NCI-H2196 (cell line): ENCODE data around the gene CPA5.
A peak's percentile ranks its signal among the peaks of the same experiment; 100 is the strongest.
"Not testable (repeated sequence)": the region's sequence is repeated elsewhere in the genome, so short reads cannot be mapped to it uniquely, and the experiment has no call there.

Experiments
- DNase-seq: peaks from one replicate; lab custom pipeline; 2025; ENCODE audit not compliant: unreplicated experiment; lab: John Stamatoyannopoulos, UW

Gene CPA5, protein sequence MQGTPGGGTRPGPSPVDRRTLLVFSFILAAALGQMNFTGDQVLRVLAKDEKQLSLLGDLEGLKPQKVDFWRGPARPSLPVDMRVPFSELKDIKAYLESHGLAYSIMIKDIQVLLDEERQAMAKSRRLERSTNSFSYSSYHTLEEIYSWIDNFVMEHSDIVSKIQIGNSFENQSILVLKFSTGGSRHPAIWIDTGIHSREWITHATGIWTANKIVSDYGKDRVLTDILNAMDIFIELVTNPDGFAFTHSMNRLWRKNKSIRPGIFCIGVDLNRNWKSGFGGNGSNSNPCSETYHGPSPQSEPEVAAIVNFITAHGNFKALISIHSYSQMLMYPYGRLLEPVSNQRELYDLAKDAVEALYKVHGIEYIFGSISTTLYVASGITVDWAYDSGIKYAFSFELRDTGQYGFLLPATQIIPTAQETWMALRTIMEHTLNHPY

DNA sequence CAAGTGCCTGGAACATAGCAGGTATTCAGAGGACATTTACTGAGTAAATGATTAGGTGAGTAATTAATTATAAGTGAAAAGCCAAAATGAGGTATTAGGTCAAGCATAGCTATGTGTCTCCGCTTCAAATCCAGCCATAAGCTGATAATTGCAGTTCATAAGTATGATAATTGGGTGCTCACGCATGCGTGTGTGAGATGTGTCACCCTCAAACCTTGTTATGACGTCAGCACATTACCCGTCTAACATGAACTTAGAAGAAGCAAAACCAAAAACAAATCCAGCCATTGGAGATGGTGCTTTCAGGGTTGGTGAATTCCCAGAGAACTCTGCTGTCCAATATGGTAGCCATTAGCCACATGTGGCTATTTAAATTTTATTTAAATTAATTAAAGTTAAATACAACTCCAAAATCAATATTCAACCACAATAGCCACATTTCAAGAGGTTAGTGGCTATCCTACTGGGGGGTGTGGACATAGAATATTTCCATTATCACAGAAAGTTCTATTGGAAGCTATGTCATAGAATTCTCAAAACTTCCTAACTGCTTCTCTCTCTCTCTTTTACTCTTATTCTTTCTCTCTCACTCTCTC is at the start of gene CPA5:
CPA5 (plus strand) TSS at position 546 of the 596 bp plus-strand sequence. CDS start 1,670 bp downstream, outside the sequence.
- DNase-seq = no peak

DNA sequence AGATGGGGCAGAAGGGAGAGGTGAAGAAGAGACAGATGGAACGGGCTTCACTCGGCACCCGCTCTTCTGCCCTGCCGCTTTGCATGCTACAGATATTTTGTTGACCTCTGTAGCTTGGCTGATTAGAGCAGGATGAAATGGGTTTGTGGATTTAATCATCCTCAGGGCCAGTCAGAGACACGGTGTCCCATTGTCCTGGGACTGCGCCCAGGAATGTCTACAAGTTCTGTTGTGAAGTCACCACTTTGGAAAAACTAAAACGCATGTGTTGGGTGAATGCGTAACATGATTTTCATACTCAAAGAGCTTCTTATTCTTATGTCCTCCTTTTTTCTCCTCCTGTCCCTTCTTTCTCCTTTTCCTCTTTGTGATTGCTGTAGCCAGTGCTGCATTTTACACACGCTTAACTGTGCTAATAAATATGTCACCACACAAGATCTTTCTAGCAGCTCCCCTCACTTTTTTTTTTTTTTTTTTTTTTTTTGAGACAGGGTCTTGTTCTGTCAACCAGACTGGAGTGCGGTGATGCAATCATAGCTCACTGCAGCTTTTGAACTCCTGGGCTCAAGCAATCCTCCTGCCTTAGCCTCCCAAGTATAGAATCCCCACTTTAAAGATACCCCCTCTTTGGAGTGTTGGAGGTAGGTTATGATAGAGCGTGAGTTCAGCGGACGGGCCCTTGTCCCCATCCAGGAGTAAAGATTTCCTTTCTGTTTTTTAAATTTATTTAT is 48.2 kb upstream of the CPA5 start:
- no peak for DNase-seq

DNA sequence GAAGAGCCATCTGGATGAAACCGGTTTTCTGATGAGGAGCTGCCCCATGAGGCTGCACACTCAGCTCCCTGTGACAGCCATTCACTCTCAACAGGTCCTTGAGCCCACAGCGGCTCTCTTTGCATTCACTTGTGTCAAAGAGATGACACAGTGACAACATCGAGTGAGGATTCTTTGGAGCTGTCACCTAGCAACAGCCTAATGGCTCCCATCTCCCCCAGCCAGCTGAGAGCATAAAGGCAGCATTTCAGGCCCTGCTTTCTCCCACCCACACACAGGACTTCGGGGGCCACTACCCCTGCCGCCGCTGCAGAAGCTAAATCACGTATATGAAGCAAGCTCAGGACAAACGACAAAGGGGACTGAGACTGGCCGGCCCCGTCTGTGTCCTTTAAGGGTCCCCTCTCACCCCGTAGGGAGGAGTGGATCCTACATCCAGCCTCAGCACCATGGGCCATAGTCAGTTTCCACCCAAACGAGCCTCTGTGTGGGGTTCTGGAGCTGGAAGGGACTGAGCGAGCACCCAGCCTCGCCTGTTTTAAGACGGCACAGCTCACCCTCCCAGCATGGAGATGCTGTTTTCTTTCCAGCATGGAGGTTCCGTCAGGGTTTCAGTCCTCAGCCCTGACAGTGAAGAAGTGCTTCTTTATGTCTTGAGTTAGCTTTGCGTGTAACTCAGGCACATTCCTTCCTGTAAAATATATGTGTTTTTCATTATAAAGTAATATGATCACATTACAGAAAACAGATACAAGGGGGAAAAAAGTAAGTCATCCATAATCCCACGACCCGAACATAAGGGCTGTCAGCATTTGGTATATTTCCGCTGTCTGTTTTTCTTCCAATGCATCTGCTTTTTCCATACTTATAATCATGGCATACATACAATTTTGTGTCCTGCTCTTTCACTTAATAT is 46.7 kb upstream of the CPA5 start:
- no peak for DNase-seq

DNA sequence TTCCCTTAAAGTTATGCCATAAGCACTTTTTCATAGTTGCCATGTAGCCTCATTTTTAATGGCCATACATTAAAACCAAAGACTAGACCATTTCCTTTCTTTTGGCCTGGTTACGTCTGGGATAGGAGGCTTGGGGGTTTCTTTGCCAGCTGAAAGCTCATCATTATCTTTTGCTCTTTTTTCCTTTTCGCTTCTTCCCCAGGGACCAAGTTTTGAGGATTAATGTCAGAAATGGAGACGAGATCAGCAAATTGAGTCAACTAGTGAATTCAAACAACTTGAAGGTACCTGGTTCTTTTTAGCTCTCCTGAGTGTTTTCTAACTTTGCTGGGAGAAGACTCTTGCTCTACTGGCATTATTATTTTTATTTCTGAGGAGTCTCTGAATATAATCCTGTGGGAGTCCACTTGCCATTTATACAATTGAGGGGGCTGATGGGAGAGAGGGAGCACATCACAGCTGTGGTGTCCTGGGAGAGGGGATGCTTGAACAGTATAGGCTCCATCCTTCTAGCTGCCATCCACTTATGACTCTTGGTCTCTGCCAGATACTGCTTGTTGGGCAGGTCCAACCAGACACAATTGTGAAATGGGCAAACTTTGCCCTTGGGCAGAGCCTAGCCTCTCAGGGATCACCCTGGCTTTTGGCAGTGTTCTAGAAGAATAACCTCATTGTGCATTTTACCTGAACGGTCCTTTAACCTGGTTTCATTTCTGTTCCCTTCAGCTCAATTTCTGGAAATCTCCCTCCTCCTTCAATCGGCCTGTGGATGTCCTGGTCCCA is 45.9 kb upstream of the CPA5 start:
- no peak for DNase-seq

DNA sequence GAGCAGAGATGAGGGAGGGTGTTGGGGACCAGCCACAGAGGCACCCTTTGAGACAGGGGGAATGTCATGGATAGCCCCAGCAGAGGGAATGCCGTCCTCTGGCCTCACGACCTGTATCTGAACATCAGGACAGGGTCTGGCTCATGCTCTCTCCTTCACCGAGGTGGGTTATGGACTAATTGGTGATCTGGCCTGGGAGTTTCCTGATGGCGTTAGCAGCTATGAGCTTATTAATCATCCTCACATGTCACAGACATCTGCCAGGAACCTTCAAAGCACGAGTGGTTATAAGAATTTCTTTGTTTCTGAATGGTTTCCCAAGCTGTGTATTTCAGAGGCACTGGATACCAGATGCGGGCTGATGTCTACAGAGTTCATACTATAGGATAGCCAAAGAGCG is 44.8 kb upstream of the CPA5 start:
- DNase-seq = no peak

DNA sequence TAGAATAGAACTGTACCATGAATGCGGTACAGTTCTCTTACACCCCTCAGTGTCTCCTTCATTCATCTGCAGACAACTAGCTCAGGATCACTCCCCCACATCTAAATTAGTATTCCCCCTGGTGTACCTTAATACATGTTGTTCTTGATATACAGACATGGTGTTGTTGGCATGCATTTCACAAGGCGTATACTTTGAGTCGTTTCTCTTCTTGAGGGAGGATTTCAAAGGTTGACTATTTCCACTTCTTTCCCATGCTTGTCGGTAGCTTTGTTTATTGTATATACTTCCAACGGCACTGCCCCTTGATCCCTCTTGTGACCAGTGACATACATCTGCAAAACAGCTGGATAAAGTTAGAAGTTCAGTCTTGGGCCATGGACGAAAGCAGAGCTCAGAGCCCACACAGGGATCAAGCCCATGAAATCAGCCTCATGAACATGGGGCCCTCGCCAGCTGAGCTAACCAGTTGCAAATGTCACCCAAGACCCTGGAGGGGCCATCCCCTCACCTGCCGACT is 43.1 kb upstream of the CPA5 start:
- no peak for DNase-seq

DNA sequence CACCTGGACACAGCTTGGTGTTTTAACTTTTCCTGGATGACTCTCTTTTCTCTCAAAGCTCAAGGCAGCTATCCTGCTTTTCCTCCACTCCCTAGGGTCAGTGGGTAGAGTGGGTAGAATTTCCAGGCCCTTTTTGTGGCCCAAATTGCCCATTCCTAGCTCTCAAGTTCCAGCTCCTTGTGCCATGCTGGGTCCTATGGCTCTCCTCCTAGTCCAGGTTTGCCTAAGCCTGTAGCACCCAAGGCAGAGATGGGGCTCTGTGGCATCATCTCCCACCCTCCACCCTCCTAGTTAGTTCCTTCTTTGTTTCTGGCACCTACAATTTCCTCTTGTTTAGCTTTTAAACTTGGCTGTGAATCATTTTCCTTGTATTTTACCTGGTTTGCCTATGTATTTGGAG is 42.0 kb upstream of the CPA5 start:
- DNase-seq = no peak

DNA sequence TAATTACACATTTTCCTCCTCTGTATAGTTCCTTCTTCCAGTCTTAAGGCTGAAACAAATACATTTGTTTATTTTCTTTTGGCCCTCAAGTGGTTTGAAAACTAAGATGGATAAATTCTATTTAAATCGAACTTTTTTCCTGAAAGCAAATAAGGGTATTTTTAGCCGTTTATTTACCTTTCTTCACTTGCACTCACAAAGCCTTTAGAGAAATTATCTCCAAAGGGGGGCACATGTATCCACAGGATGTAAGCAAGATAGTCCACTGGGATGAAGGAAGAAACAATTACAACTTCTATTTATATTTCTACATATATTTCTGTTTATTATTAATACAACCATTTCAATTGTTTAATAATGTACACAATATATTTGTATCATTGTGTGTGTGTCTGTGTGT is 41.5 kb upstream of the CPA5 start:
- DNase-seq = no peak

DNA sequence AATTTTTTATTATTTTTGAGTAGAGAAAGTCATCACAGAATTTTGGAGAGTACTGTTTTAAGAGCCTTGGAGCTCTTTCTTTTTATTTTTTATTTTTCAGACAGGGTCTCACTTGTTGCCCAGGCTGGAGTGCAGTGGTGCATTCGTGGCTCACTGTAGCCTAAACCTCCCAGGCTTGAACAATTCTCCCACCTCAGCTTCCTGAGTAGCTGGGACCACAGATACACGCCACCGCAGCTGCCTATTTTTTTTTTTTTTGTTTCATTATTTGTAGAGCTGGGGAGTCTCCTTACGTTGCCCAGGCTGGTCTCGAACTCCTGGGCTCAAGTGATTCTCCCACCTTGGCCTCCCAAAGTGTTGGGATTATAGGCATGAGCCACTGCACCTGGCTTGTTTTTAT is 41.1 kb upstream of the CPA5 start:
- no peak for DNase-seq

DNA sequence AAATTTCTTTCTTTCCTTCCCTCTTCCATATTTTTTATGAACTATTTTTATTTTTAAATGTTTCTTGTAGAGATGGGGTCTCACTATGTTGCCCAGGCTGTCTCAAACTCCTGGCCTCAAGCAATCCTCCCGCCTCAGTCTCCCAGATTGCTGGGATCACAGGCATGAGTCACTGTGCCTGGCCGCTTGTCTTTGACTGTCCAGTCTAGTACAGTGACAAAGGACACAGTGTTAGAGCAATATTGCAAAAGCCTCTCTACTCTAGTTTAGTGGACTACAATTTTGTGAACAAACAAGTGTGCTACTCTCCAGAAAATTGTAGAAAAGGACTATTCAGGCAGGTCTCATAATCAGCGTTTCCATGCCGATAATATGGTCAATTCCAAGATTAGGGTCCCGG is 40.6 kb upstream of the CPA5 start:
- no peak for DNase-seq

DNA sequence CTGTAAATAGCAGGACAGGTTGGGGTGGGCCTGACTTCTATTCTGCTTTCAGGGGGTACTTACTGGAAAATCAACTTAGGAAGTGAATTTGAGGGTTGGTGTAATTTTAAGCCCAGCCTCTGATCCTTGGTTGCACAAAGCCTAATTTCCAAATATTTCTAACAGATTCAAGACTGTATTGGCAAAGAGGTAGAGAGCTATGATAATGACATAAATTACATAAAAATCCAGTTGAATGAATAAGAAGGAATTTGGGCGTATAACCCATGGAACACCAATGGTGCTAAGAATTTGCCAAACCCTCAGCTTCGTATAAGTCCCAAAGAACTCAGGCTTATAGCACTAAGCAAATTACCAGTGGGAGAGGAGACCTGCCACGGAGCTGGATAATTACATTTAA is 39.7 kb upstream of the CPA5 start:
- no peak for DNase-seq

DNA sequence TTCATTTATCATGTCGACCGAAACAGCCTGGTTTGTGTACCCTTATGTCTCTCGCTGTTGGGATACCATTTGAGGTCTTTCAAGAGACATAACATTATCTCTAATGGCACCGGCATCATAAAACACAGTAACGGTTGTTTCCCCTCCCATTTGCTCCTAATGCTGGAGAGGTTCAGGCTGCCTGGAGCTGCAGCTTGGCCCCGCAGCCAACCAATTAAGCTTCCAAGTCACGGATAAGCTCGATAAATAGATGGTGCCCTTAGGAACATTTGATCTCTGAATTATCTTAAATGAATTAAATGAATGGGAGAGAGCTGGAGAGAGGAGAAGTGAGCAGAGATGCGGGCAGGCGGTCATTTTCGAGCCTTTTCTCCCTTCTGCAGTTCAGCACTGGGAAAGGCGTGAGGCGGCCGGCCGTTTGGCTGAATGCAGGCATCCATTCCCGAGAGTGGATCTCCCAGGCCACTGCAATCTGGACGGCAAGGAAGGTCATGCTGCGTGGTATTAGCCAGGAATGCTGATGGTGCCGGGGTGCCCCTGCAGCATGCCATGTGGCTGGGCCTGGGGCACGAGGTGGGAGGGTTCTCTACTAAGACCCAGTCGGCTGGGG is 39.1 kb upstream of the CPA5 start:
- DNase-seq = no peak

DNA sequence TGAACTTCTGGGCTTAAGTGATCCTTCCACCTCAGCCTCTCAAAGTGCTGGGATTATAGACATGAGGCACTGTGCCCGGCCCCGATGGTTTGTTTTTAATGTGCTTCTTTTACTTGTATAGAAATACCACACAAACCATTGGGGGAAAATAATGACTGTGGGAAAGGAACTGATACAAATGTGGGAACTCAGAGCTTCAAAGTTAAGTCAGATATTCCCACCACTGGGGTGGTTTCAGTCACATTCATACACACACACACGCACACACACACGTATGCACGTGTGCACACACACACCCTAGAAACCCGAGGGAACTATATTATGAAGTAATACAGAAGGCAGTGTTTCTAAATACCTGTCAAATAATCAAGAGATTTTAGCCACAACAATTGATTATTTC is 34.6 kb upstream of the CPA5 start:
- no peak for DNase-seq

DNA sequence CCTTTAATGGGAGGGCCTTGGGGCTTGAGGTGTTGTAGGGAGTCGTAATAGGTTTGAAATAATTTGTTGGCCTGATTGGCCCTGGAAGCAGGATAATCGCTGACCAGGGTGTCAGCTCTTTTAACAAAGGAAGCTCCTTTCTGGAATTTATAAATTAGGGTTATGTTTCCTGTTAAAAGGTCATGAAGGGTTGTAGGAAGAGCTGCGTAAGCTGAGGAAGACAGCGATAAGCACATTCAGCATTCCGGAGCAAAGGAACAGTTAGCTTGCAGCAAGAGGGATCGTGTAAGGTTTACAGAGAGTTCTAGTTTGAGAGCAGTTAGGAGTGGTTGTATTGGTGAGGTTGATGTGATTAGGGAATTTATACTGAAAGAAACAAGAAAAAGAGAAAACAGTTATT is 30.3 kb upstream of the CPA5 start:
- no peak for DNase-seq

DNA sequence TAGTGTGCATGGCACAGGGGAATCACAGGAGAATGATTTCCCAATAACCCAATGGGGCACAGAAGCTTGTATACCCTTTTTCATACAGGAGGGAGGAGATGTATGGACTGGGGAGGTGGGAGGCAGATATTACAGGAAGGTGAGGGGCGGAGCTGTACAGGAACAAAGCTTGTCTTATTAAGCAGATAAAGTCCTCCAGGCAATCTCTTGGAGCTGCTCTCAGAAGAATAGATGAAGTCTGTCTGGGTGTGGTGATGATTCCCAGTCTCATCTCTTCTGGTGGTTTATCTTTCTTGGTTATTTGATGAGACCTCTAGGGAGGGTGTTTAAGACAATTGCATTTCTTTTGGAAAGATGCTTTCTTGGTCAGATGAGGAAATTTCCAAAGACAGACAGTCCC is 25.1 kb upstream of the CPA5 start:
- DNase-seq = no peak

DNA sequence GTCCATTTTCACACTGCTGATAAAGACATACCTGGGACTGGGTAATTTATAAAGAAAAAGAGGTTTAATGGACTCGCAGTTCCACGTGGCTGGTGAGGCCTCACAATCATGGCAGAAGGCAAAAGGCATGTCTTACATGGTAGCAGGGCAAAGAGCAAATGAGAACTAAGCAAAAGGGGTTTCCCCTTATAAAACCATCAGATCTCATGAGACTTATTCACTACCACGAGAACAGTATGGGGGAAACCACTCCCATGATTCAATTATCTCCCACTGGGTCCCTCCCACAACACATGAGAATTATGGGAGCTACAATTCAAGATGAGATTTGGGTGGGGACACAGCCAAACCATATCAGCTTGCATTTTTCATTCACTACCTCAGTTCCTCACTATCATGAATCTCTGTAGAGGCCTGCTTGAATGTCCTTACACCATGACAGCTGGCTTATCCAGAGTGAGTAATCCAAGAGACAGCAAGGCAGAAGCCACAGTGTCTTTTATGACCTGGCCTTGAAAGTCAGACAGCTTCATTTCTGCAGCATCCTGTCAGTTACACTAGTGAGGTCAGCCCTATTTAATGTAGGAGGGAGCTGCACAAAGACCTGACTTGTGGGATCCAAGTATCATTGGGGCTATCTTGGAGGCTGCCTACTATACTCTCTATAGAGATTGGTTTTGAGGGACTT is 22.9 kb upstream of the CPA5 start:
- DNase-seq = not testable (repeated sequence)

DNA sequence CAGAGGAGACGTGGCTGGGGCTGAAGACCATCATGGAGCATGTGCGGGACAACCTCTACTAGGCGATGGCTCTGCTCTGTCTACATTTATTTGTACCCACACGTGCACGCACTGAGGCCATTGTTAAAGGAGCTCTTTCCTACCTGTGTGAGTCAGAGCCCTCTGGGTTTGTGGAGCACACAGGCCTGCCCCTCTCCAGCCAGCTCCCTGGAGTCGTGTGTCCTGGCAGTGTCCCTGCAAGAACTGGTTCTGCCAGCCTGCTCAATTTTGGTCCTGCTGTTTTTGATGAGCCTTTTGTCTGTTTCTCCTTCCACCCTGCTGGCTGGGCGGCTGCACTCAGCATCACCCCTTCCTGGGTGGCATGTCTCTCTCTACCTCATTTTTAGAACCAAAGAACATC is 22.0 kb upstream of the CPA5 start:
- DNase-seq = no peak

DNA sequence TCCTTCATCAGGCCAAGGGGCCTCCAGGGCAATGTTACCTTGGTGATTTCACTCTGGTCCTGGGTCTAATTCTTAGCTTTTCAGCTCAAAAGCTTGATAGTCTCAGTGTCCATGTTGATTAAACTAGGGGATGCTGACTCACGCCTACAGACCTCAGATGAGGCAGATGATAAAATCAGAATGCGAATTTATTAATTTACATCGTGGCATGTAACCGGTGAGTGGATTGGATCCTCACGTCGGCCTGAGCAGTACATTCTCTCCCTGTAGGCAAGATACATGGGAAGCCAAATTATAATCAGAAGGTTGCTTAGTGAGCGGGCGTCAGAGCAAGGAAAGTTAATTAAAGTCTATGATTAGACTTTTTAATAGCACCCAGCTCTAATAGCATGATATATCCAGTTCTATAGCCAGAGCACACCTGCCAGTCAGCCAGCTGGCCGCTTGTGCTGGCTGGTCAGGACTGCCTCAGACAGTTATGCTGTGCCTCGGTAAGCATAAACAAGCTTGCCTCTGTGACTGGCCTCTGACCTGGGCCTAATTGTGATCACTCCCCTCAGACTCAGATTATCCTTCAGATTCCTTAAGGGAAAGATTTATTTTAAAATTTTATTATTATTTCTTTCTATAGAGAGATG is 20.2 kb upstream of the CPA5 start:
- no peak for DNase-seq

DNA sequence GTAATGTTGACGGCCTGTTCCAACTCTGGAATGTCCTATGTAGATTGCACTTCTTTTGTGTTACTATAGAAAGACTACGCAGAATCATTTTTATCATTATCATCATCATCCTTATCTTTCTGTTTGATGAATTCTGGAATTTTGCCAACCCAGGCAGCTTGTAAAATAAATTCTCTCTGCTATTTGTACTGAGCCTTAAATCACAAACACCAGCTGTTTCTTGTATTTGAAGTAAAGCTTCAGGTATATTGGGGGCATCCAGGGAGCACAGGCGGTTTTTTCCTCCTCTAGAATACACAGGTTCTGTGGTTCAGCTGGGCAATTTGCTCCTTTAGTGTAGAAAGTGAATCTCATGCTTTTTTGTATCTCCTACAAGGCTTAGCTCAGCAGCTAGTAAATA is 14.9 kb upstream of the CPA5 start:
- DNase-seq = peak; percentile 8
